ENCODE results near the gene GARIN5A. TPM values are rescaled to one million over a fixed set of nuclear protein-coding genes. Genes with fewer than 3 reads are reported as not detected.

The GARIN5A gene
- polyA plus RNA-seq, 2 of the 4 experiments (the other 2 are of a cell fraction) = 1.1 to 1.7 TPM

DNA sequence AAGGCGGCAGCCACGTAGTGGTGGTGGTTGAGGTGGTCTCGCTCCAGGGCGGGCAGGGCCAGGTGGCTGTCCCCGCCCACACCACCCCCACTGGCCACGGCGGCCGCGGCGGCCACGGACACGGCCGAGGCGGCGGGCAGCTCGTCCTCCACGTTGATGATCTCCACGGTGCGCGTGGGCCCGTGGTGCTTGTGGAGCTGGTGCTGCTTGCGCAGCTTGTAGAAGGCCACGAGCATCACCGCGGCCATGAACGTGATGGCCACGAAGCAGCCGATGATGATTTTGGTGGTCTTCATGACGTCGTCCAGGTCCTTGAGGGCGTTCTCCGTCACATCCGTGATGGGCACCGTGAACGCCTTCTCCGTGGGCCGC is 41.0 kb upstream of the GARIN5A start:
- CTCF ChIA-PET = interaction anchor here (0.8 to 5.6 kb wide), 4 partner anchors 11 to 207 kb away, joined by 3 to 38 read pairs (median 10); no protein-coding TSS in a partner anchor
- Histone ChIP-seq H3K4me3 (no peak overlapping the region), H3K9me3 (no peaks in the 10 kb centered on the region; the same call in 2 of the 3 replicates), H3K4me1 (peaks cover 10% of the 10 kb centered on the region; the same call in 1 of the 3 replicates), H3K27ac (no peak overlapping the region), H3K4me2 (no peak overlapping the region)
- POLR2A ChIA-PET = no interaction called here
- WGBS (ENCODE audit: missing lambda C conversion rate) = 91% methylated on average over 34 of the region's 37 CpGs
- TF ChIP-seq, protein P1, sequence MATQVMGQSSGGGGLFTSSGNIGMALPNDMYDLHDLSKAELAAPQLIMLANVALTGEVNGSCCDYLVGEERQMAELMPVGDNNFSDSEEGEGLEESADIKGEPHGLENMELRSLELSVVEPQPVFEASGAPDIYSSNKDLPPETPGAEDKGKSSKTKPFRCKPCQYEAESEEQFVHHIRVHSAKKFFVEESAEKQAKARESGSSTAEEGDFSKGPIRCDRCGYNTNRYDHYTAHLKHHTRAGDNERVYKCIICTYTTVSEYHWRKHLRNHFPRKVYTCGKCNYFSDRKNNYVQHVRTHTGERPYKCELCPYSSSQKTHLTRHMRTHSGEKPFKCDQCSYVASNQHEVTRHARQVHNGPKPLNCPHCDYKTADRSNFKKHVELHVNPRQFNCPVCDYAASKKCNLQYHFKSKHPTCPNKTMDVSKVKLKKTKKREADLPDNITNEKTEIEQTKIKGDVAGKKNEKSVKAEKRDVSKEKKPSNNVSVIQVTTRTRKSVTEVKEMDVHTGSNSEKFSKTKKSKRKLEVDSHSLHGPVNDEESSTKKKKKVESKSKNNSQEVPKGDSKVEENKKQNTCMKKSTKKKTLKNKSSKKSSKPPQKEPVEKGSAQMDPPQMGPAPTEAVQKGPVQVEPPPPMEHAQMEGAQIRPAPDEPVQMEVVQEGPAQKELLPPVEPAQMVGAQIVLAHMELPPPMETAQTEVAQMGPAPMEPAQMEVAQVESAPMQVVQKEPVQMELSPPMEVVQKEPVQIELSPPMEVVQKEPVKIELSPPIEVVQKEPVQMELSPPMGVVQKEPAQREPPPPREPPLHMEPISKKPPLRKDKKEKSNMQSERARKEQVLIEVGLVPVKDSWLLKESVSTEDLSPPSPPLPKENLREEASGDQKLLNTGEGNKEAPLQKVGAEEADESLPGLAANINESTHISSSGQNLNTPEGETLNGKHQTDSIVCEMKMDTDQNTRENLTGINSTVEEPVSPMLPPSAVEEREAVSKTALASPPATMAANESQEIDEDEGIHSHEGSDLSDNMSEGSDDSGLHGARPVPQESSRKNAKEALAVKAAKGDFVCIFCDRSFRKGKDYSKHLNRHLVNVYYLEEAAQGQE (IDR thresholded peaks at IDR 0.05) = no peak
- TF ChIP-seq KDM1A (IDR thresholded peaks at IDR 0.05; ENCODE audit: low read depth) (no peak), NFE2L2 (conservative IDR thresholded peaks at IDR 0.05; ENCODE audit: low read length) (no peak), PHF8 (IDR thresholded peaks at IDR 0.05; ENCODE audit: borderline replicate concordance, low read depth) (no peak), ESRRA (IDR thresholded peaks at IDR 0.05; ENCODE audit: borderline replicate concordance, low read length) (no peak), ZSCAN20 (CRISPR knock-in tag; IDR thresholded peaks at IDR 0.05) (no peak), KDM5A (IDR thresholded peaks at IDR 0.05) (no peak), RAD21 (conservative IDR thresholded peaks at IDR 0.05 in 1 of 2, IDR thresholded peaks at IDR 0.05 in 1 of 2) (no peak), CBX2 (IDR thresholded peaks at IDR 0.05; ENCODE audit: borderline replicate concordance, low read depth) (no peak), NR3C1 (IDR thresholded peaks at IDR 0.05) (no peak), HOXB5 (CRISPR knock-in tag; IDR thresholded peaks at IDR 0.05) (no peak), CBX8 (IDR thresholded peaks at IDR 0.05) (no peak), CHD2 (IDR thresholded peaks at IDR 0.05; ENCODE audit: low read length, partially characterized antibody) (no peak)
- TF ChIP-seq, protein P2, sequence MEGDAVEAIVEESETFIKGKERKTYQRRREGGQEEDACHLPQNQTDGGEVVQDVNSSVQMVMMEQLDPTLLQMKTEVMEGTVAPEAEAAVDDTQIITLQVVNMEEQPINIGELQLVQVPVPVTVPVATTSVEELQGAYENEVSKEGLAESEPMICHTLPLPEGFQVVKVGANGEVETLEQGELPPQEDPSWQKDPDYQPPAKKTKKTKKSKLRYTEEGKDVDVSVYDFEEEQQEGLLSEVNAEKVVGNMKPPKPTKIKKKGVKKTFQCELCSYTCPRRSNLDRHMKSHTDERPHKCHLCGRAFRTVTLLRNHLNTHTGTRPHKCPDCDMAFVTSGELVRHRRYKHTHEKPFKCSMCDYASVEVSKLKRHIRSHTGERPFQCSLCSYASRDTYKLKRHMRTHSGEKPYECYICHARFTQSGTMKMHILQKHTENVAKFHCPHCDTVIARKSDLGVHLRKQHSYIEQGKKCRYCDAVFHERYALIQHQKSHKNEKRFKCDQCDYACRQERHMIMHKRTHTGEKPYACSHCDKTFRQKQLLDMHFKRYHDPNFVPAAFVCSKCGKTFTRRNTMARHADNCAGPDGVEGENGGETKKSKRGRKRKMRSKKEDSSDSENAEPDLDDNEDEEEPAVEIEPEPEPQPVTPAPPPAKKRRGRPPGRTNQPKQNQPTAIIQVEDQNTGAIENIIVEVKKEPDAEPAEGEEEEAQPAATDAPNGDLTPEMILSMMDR (IDR thresholded peaks at IDR 0.05) = no peak
- TF ChIP-seq, protein P3, sequence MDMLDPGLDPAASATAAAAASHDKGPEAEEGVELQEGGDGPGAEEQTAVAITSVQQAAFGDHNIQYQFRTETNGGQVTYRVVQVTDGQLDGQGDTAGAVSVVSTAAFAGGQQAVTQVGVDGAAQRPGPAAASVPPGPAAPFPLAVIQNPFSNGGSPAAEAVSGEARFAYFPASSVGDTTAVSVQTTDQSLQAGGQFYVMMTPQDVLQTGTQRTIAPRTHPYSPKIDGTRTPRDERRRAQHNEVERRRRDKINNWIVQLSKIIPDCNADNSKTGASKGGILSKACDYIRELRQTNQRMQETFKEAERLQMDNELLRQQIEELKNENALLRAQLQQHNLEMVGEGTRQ (IDR thresholded peaks at IDR 0.05) = no peak
- TF ChIP-seq, protein P4, sequence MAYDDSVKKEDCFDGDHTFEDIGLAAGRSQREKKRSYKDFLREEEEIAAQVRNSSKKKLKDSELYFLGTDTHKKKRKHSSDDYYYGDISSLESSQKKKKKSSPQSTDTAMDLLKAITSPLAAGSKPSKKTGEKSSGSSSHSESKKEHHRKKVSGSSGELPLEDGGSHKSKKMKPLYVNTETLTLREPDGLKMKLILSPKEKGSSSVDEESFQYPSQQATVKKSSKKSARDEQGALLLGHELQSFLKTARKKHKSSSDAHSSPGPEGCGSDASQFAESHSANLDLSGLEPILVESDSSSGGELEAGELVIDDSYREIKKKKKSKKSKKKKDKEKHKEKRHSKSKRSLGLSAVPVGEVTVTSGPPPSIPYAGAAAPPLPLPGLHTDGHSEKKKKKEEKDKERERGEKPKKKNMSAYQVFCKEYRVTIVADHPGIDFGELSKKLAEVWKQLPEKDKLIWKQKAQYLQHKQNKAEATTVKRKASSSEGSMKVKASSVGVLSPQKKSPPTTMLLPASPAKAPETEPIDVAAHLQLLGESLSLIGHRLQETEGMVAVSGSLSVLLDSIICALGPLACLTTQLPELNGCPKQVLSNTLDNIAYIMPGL (CRISPR knock-in tag; IDR thresholded peaks at IDR 0.05; ENCODE audit: borderline replicate concordance) = no peak
- TF ChIP-seq, protein P5, sequence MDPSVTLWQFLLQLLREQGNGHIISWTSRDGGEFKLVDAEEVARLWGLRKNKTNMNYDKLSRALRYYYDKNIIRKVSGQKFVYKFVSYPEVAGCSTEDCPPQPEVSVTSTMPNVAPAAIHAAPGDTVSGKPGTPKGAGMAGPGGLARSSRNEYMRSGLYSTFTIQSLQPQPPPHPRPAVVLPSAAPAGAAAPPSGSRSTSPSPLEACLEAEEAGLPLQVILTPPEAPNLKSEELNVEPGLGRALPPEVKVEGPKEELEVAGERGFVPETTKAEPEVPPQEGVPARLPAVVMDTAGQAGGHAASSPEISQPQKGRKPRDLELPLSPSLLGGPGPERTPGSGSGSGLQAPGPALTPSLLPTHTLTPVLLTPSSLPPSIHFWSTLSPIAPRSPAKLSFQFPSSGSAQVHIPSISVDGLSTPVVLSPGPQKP (IDR thresholded peaks at IDR 0.05; ENCODE audit: low read depth, low read length) = no peak
- ATAC-seq = no peak
- no peak for FAIRE-seq
- DNase-seq (ENCODE audit: low read depth in 1 of 2, low spot score in 1 of 2) = no peak
